H1 (cell line): ENCODE results near the gene CACNA2D1. TPM values are rescaled to one million over a fixed set of nuclear protein-coding genes. Genes with fewer than 3 reads are reported as not detected.

ENCODE experiments used
- CTCF ChIA-PET: fragments of 300-600 bp; sonication (Branson Sonifier 250); formaldehyde crosslinking; loops from one replicate; lab custom pipeline; 2021; ENCODE audit not compliant: partially characterized antibody; lab: Charles Lee
- POLR2A ChIA-PET: fragments of 300-600 bp; sonication (Branson Sonifier 250); formaldehyde crosslinking; loops from one replicate; lab custom pipeline; 2021; ENCODE audit warnings: inconsistent platforms; ENCODE audit not compliant: partially characterized antibody; lab: Charles Lee
- DNase-seq, 2 experiments: peaks; one replicate each; pipeline versions ENCODE4 v3.0.0 to v3.0.0-alpha.2; 2010 to 2022; ENCODE audit warnings: low spot score in 2 of 2, low read depth in 1 of 2, mixed read lengths in 1 of 2
- FAIRE-seq: peaks from 2 replicates; lab custom pipeline; 2011; peaks lifted over from hg19 to GRCh38; lab: Jason Lieb, UNC
- H2AFZ ChIP-seq: 2 replicates; pipeline ENCODE4 v1.8.1; 2012; ENCODE audit warnings: low read length, inconsistent platforms
- H2AK5ac ChIP-seq: 2 replicates; pipeline ENCODE4 v1.6.1; 2013; ENCODE audit warnings: low read depth, low read length
- H2BK120ac ChIP-seq: replicated peaks from 2 replicates; pipeline ENCODE3; 2013; ENCODE audit warnings: low read depth, low read length, inconsistent platforms
- H2BK12ac ChIP-seq: 2 replicates; pipeline ENCODE4 v1.6.1; 2013; ENCODE audit warnings: low read depth, low read length
- H2BK15ac ChIP-seq: 2 replicates; pipeline ENCODE4 v1.6.1; 2013; ENCODE audit warnings: low read length
- H2BK20ac ChIP-seq: 2 replicates; pipeline ENCODE4 v1.6.1; 2013; ENCODE audit warnings: low read length
- H2BK5ac ChIP-seq: 2 replicates; pipeline ENCODE4 v1.6.1; 2013; ENCODE audit warnings: low read depth, low read length
- H3K14ac ChIP-seq: 2 replicates; pipeline ENCODE4 v1.6.1; 2013; ENCODE audit warnings: inconsistent platforms; ENCODE audit not compliant: insufficient read length
- H3K18ac ChIP-seq: 2 replicates; pipeline ENCODE4 v1.6.1; 2013; ENCODE audit warnings: low read length; ENCODE audit errors: extremely low read depth
- H3K23ac ChIP-seq: 2 replicates; pipeline ENCODE4 v1.6.1; 2013; ENCODE audit warnings: inconsistent platforms; ENCODE audit not compliant: insufficient read length
- H3K23me2 ChIP-seq: 2 replicates; pipeline ENCODE4 v1.6.1; 2013; ENCODE audit warnings: low read depth, low read length
- H3K27ac ChIP-seq: 2 replicates; pipeline ENCODE4 v1.6.1; 2011; ENCODE audit warnings: low read depth, low read length, inconsistent platforms
- H3K27me3 ChIP-seq, 4 experiments: replicated peaks in 1 of 4; 1 replicate in 1 of 4; 2 replicates in 3 of 4; pipeline versions ENCODE4 v1.6.1 to v1.8.1; 2011 to 2013; ENCODE audit warnings: low read length in 3 of 4, mild to moderate bottlenecking in 3 of 4, inconsistent platforms in 2 of 4, mixed read lengths in 2 of 4, moderate library complexity in 1 of 4; ENCODE audit not compliant: control insufficient read depth in 3 of 4, insufficient read depth in 3 of 4; ENCODE audit errors: extremely low read depth in 1 of 4
- H3K36me3 ChIP-seq, 4 experiments: 2 replicates each; pipeline versions ENCODE4 v1.6.1 to v1.8.1; 2011 to 2013; ENCODE audit warnings: mild to moderate bottlenecking in 4 of 4, low read length in 3 of 4, moderate library complexity in 2 of 4, control low read depth in 1 of 4, inconsistent platforms in 1 of 4; ENCODE audit not compliant: insufficient read depth in 4 of 4, control insufficient read depth in 2 of 4
- H3K4ac ChIP-seq: replicated peaks from 2 replicates; pipeline ENCODE3; 2013; ENCODE audit warnings: low read length, low read depth, mixed read lengths, inconsistent platforms; ENCODE audit not compliant: insufficient read length
- H3K4me1 ChIP-seq, 4 experiments: replicated peaks in 1 of 4; 1 replicate in 1 of 4; 2 replicates in 3 of 4; pipeline versions ENCODE4 v1.6.1 to v1.8.1; 2011 to 2013; ENCODE audit warnings: low read length in 3 of 4, inconsistent platforms in 2 of 4, mixed read lengths in 1 of 4; ENCODE audit not compliant: insufficient read depth in 4 of 4, control insufficient read depth in 3 of 4
- H3K4me2 ChIP-seq, 2 experiments: 2 replicates each; pipeline versions ENCODE4 v1.6.1 to v1.8.1; 2011 to 2013; ENCODE audit warnings: low read depth in 2 of 2, low read length in 2 of 2, control low read depth in 1 of 2, inconsistent platforms in 1 of 2, mild to moderate bottlenecking in 1 of 2; ENCODE audit not compliant: insufficient read depth in 1 of 2
- H3K4me3 ChIP-seq, 4 experiments: fragments of 200-600, 300-600 bp in 1 of 4; sonication (generic), shearing (Covaris generic), sonication (Bioruptor Twin) in 1 of 4; 2 replicates each; pipeline versions ENCODE4 v1.5.1 to v1.8.1; 2011 to 2016; ENCODE audit warnings: low read length in 4 of 4, low read depth in 3 of 4, control low read depth in 2 of 4, inconsistent platforms in 2 of 4, mild to moderate bottlenecking in 2 of 4, mixed read lengths in 1 of 4, moderate library complexity in 1 of 4; ENCODE audit not compliant: insufficient read depth in 2 of 4; ENCODE audit errors: extremely low read depth in 1 of 4
- H3K56ac ChIP-seq: replicated peaks from 2 replicates; pipeline ENCODE3; 2013; ENCODE audit warnings: low read depth, mild to moderate bottlenecking, mixed read lengths, low read length, inconsistent platforms; ENCODE audit not compliant: insufficient read length
- H3K79me1 ChIP-seq: 2 replicates; pipeline ENCODE4 v1.6.1; 2013; ENCODE audit warnings: low read depth, low read length, control low read depth
- H3K79me2 ChIP-seq, 2 experiments: 2 replicates each; pipeline versions ENCODE4 v1.6.1 to v1.8.1; 2012 to 2013; ENCODE audit warnings: low read length in 2 of 2, mild to moderate bottlenecking in 2 of 2, inconsistent platforms in 1 of 2; ENCODE audit not compliant: insufficient read depth in 2 of 2, control insufficient read depth in 1 of 2
- H3K9ac ChIP-seq, 4 experiments: replicated peaks in 1 of 4; 1 replicate in 1 of 4; 2 replicates in 3 of 4; pipeline versions ENCODE4 v1.6.1 to v1.8.1; 2011 to 2013; ENCODE audit warnings: low read depth in 3 of 4, low read length in 3 of 4, control low read depth in 2 of 4, mild to moderate bottlenecking in 2 of 4, moderate library complexity in 2 of 4, inconsistent platforms in 1 of 4; ENCODE audit errors: extremely low read depth in 1 of 4
- H3K9me3 ChIP-seq, 2 experiments: 2 replicates each; pipeline versions ENCODE4 v1.6.1 to v1.8.1; 2012 to 2013; ENCODE audit warnings: mild to moderate bottlenecking in 2 of 2, moderate library complexity in 2 of 2, control low read depth in 1 of 2, inconsistent platforms in 1 of 2, low read depth in 1 of 2, low read length in 1 of 2, mixed read lengths in 1 of 2; ENCODE audit not compliant: insufficient read depth in 2 of 2
- H4K20me1 ChIP-seq, 2 experiments: replicated peaks in 1 of 2; 2 replicates each; pipeline versions ENCODE3 to v1.8.1; 2011 to 2013; ENCODE audit warnings: inconsistent platforms in 2 of 2, low read length in 2 of 2, mild to moderate bottlenecking in 1 of 2; ENCODE audit not compliant: insufficient read depth in 2 of 2, control insufficient read depth in 1 of 2
- H4K5ac ChIP-seq: 2 replicates; pipeline ENCODE4 v1.6.1; 2013; ENCODE audit warnings: low read length, low read depth, mixed read lengths, inconsistent platforms; ENCODE audit not compliant: insufficient read length
- H4K8ac ChIP-seq: 2 replicates; pipeline ENCODE4 v1.8.0; 2013; ENCODE audit warnings: mild to moderate bottlenecking, moderate library complexity, low read length, inconsistent platforms; ENCODE audit not compliant: insufficient read depth; ENCODE audit errors: extremely low read depth
- H4K91ac ChIP-seq: replicated peaks from 2 replicates; pipeline ENCODE3; 2013; ENCODE audit warnings: low read length, mixed read lengths, inconsistent platforms; ENCODE audit not compliant: insufficient read length
- CEBPB ChIP-seq: IDR thresholded peaks from 2 replicates; pipeline ENCODE4 v1.6.1; 2012; ENCODE audit warnings: low read depth, low read length
- RBBP5 ChIP-seq: IDR thresholded peaks from 2 replicates; pipeline ENCODE4 v1.7.1; 2012; ENCODE audit warnings: low read depth, mild to moderate bottlenecking, inconsistent platforms, low read length, moderate library complexity, borderline replicate concordance
- TAF1 ChIP-seq: IDR thresholded peaks from 2 replicates; pipeline ENCODE4 v1.6.1; 2011; ENCODE audit warnings: mild to moderate bottlenecking, low read depth, low read length
- TEAD4 ChIP-seq: IDR thresholded peaks from 2 replicates; pipeline ENCODE4 v1.6.1; 2012; ENCODE audit warnings: low read depth, low read length, inconsistent platforms, mixed read lengths
- WGBS, 2 experiments: shearing (Covaris generic) in 1 of 2; methylation state at CpG; one replicate each; pipeline versions ENCODE4 v1.1.6 to v1.1.7; 2013 to 2015; ENCODE audit warnings: low lambda C conversion rate in 2 of 2, mixed read lengths in 2 of 2, inconsistent platforms in 1 of 2, low coverage in 1 of 2, missing lambda C conversion rate in 1 of 2; ENCODE audit not compliant: insufficient replicate concordance in 2 of 2, insufficient coverage in 1 of 2, insufficient read length in 1 of 2; ENCODE audit errors: extremely low coverage in 1 of 2, missing lambda C conversion rate in 1 of 2; 5-methylcytosine and 5-hydroxymethylcytosine counted together
- polyA plus RNA-seq, 7 experiments: library from polyadenylated mRNA; depleted of rRNA in 3 of 7; stranded (reverse) in 5 of 7; unstranded in 2 of 7; fragments of >200 nt in 5 of 7; fragments of 200-250 nt in 2 of 7; gene quantifications; 1 replicate in 5 of 7; 2 replicates in 1 of 7; 4 replicates in 1 of 7; pipeline versions ENCODE4 v1.2.1 to v1.2.3, GENCODE V29; 2011 to 2013; ENCODE audit warnings: missing spikeins in 2 of 7, mixed read lengths in 2 of 7
- total RNA-seq: library from RNA; stranded (reverse); fragmentation: NEBNext Ultra II Directional; extraction: Animal tissue kit (Norgen Biotek cat#: 25700); gene quantifications from 2 replicates; pipeline ENCODE4 v1.2.1, GENCODE V29; 2021

Gene CACNA2D1
- total and polyA plus RNA-seq, 2 of the 8 experiments (the other 6 are each of a cell fraction or from before 2014, with no cell fraction given) = 4.3 to 27.3 TPM

DNA sequence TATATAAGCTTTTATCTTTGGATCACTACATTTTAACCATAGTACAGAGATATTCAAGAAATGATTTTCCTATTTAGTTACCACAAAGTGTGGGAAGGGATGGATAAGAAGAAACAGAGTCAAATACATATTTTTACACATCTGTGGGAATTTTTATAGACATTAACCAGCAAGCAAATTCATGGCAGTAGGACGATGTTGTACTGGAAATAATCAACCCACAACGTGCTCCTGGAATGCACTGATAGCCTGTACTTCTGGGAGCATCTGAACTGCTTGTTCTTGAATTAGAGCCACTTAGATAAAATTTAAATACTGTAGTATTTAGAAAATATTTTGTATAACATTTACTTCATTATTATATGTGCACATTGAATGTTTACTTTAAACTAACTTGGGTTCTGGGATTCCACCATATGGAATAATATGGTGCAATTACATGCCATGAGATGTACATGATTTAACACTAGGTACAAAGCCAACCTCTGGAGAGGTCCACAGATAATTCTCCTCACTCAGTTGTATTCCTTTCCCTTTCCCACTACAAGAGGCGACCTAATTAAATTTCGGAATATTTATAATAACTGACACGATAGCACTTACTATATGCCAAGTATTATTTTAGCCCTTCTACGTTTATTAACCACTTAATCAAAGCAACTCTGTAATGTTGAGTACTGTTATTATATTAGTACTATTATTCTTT, 508.8 kb downstream of the CACNA2D1 start:
- FAIRE-seq (no peak), DNase-seq (no peak)
- H2AFZ ChIP-seq = no peak overlapping the region
- H2BK5ac ChIP-seq = no peak overlapping the region
- no peaks in the 10 kb centered on the region for H4K20me1 ChIP-seq
- H3K27me3 ChIP-seq = no peaks in the 10 kb centered on the region
- no peak overlapping the region for H3K14ac ChIP-seq
- no peak overlapping the region for H4K8ac ChIP-seq
- H2BK120ac ChIP-seq = no peak overlapping the region
- H2BK15ac ChIP-seq = no peak overlapping the region
- no peak overlapping the region for H2AK5ac ChIP-seq
- peaks cover 0 to 2% (median 0%) of the 10 kb centered on the region in 4 experiments; a peak in 1 of 7 replicates for H3K4me1 ChIP-seq
- no peaks in the 10 kb centered on the region for H3K23me2 ChIP-seq
- H3K9me3 ChIP-seq = no peaks in the 10 kb centered on the region
- no peaks in the 10 kb centered on the region for H3K36me3 ChIP-seq
- H3K27ac ChIP-seq = no peak overlapping the region
- no peak overlapping the region for H3K23ac ChIP-seq
- H4K5ac ChIP-seq = no peak overlapping the region
- H2BK20ac ChIP-seq = no peak overlapping the region
- TF ChIP-seq RBBP5 (no peak), TEAD4 (no peak), TAF1 (no peak), CEBPB (no peak)
- no peak overlapping the region for H3K4me3 ChIP-seq
- no peak overlapping the region for H3K4me2 ChIP-seq
- H3K79me1 ChIP-seq = no peaks in the 10 kb centered on the region
- ChIA-PET CTCF (no interaction called here), POLR2A (no interaction called here)
- no peak overlapping the region for H2BK12ac ChIP-seq
- H3K18ac ChIP-seq = no peak overlapping the region
- H3K9ac ChIP-seq = no peak overlapping the region
- H4K91ac ChIP-seq = no peak overlapping the region
- 91% methylated on average over 6 of the region's 6 CpGs; no CpG with 5 or more reads in 1 of the 2 experiments for WGBS, 2 experiments
- H3K79me2 ChIP-seq = no peaks in the 10 kb centered on the region
- H3K56ac ChIP-seq = no peak overlapping the region
- no peak overlapping the region for H3K4ac ChIP-seq
